KG1 (cell line): Measurements from ENCODE around the gene DRGX.

Source experiments
- DNase-seq: peaks from one replicate; lab custom pipeline; 2025; lab: John Stamatoyannopoulos, UW

DRGX gene

DNA sequence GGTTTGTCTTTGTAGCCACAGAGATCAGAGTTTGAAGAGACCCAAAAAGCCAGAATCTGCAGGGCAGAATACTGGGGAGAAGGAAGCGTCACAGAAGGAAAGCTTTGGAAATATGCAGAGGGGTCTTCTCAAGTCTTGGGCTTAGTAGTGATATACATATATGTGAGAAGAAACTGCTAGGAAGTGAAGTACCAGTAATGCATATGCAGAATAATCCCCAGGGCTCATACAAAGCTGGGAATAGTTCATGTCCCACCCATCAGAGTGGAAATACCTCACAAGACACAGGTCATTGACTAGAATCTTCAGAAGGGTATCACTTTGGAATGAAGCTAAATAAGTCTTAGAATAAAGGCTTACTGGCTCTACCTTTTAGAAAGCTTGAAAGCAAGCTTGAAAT is 57.3 kb downstream of the DRGX start:
- DNase-seq = no peak

DNA sequence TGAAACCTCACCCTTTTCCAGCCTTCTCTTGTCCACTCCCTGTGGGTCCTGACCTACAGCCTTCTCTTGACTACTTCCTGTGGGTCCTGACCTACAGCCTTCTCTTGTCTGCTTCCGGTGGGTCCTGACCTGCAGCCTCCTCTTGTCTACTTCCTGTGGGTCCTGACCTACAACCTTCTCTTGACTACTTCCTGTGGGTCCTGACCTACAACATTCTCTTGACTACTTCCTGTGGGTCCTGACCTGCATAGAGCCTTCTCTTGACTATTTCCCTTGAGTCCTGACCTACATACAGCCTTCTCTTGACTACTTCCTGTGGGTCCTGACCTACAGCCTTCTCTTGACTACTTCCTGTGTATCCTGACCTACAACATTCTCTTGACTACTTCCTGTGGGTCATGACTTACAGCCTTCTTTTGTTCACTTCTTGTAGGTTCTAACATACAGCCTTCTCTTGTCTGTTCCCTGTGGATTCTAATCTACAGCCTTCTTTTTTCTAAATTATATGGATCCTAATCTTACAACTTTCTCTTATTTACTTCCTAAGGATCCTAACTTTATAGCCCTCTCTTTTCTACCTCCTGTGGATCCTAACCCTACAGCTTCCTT is 60.4 kb downstream of the DRGX start:
- no peak for DNase-seq

DNA sequence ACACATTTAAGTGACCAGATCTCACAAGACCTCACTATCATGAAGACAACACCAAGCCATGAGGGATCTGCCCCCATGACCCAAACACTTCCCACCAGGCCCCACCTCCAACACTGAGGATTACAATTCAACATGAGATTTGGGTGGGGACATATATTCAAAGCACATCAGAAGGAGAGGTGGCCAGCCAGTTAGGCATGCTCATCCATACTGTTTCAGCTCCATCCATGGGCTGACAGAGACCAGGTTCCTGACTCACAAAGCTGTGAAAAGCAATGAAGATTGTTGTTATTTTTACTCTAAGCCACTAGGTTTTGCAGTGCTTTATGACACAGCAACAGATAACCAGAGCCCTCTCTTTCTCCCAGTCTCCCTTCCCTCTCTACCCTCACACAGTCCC is 60.9 kb downstream of the DRGX start:
- DNase-seq = no peak

DNA sequence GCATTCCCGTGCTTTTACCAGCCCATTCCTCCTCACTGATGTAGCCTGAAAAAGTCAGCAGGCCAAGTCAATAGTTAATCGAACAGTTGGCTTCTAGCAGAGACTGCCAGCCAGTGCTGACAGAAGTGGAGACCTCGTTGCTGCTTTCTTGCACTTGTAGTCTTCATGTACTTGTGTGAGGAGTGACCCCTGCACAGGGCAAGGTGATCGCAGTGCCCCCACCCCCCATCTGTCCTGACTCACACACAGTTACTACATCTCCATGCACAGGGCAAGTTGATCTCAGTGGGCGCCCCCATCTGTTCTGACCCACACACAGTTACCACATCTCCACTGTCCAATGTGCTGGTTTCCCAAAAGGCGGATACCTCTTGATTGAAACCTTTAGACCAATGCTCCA is 62.7 kb downstream of the DRGX start:
- DNase-seq = no peak

- DNase-seq = no peak
Observed at GRCh38 chr10:49332768-49333167, 63.1 kb downstream of the DRGX start.

DNA sequence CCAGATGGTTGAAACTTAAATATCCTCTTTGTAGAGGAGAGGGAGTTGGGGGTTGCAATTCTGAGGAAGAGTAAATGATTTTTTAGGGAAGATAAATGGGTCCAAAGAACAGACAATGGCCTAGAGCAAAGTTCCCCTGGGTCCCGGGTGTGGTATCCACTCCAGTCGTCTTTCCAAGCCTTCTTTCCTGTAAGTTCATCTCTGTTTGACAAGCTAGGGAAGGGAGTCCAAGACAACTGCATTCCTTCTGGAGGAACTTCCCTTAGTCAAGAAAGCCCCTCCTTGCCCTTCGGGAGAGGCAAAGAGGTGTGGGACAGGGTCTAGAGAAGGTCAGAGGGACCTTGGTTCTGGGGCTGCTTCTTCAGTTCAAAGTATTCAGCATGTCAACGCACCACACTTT is 63.6 kb downstream of the DRGX start:
- DNase-seq = no peak

DNA sequence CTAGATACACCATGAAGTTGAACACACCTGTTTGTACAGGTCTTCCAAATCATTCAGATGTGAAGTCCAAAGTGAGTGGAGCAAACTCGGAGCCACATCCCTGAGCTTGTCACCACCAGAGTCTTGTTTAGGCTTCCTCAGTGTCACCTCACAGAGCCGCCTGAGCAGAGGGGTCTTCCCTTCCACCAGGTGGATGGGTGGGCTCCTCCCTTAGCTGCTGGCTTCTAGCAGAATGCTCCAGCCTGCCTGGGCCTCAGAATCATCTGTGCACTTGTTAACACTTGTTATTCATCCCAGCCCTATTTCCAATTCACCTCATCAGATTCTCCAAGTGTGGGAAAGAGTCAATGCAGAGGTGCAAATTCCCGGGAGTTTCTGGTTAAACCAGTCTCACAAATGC is 64.5 kb downstream of the DRGX start:
- DNase-seq = no peak

DNA sequence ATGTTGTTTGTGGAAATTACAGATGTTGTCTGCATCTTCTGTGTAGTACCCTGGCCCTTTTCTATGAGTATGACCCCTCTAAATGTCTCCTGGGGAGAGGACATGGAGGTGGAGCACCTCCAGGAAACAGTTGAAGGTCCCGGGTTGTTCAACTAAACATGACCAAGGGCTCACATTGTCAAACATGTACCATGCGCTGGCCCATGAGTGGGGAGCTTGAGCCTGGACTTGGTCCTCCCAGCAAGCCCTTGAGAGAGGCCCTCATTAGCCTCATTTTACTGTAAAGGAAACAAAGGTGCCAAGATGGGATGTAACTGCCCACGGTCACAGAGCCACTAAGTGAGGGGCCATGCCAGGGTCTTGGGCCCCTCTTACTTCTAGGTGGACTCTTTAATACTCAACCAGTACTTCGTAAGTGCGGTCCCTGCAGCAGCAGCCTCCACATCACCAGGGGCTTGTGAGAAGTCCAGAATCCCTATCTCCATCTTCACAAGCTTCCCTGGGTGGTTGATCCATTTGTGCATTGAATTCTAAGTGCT is 65.7 kb downstream of the DRGX start:
- no peak for DNase-seq

- no peak for DNase-seq
Observed at GRCh38 chr10:49329146-49329505, 66.8 kb downstream of the DRGX start.

DNA sequence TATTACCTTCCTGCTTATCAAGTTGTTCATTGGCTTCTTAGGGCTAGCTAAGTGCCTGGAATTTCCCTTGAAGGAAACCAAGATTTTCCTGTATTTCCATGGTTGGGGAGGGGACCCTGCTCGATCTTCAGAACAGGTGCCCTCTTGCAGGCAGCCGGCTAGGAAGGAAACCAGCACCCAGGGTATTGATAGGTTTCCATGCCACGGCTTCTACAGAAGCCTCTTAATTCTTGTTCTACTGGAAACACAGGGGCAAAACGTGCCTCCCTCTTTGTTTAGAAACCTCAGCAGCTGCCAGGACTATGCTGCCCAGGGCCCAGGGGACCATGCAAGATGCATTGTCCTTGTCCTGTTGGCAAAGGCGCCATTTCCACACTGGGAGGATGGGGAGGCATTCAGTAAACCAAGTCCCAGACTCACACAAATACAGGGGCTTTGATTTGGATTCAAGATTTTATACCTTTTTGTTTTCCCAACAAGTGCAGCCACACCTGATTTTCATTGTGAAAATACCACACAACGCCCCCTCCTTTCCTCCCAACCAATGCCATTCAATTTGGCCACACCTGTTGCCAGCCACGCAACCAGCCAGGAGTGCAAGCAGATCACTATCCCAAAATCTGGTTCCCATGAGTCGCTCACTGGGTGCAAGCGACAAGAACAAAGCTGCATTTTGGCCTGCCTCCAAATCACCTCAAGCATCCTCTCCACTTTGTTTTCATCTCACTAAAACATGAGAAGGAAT is 67.3 kb downstream of the DRGX start:
- DNase-seq = no peak

DNA sequence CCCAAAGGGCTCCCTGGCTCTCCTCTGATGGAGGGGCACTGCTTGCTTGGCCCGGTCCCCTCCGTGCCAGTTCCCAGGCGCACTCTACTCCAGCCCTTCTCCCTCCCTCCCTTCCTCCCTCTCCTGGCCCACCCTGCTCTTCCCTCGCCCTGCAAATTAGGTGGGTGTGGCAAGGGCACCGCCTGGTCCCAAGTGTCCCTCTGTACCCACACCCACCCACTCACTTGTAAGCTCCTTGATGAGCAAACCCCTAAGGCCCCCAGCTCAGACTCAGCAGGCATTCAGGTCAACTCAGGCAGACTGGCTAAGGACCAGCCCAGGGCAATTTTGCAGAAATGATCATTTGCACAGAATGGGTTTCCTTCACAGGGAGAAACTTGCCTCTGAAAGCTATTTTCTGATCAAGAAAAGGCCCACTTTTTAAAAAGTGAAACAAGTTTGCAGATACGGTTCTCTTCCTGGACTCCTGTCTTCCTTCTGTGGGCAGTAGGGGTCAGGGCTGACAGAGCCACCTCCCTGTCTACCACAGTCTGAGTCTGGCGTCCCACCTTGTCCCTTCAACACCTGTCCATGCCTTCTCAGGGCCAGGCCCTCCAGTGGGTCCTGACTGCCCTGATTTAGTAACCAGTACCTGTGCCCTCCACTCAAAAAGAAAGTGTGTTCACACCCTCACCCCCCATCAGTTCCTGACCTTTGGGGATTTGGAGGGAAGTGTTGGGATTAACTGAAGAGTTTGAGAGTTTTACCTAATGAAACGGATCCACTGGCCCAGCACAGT is 68.7 kb downstream of the DRGX start:
- no peak for DNase-seq

GRCh38 chr10:49325916-49326783 is 69.7 kb downstream of the DRGX start:
- DNase-seq = no peak

DNA sequence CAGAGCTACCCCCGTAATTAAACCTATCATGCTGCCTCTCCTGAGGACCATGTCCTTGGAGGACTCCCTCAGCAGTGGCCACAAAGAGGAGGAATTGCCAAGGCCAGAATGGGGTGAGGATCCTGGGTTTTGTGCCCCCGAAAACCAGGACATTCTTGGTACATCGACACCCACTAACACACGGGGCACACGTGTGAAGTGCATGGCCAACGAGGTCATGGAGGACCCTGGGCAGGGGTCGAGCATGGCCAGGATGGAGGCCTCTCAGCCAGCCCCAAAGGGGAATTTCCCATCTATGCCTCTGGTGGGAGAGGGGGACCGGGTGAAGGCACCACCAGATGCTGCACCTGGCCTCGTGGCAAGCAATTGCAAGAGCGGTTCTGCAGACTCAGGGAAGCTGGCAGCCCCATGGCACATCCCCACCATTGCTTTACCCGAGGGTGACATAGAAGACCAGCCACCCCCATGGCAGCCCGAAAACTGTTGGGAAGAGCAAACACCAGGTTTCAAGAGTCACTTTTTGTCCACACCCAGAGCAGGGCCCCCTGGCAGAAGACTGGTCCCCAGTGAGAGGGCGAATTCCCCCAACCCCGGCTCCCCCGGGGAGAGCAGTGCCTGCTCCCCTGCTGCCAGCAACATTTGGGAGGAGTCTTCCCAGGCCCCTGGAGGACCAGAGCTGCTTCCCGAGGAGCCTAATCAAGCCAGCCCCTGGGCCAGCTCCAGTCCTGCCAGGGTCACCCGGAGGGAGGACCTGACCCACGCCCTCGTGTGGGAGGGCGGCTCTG is 70.6 kb downstream of the DRGX start:
- DNase-seq = no peak

DNA sequence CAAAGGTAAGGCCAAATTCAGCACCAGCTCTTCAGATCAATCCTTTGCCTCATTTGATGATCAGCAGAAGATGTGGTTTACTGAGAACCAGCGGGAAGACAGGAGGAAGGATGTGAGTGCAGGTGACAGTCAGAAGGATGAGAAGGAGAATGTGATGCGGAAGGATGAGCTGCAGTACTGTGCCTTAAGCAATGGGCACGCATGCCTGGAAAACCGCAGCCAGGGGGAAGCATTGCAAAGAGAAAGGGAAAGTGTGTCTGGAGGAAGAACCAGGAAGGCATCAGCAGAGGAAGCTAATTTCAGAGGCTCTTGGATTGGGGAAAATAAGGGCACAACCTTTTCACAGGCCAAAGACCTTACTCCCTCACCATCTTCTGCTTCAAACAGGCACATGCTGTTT is 71.2 kb downstream of the DRGX start:
- no peak for DNase-seq

DNA sequence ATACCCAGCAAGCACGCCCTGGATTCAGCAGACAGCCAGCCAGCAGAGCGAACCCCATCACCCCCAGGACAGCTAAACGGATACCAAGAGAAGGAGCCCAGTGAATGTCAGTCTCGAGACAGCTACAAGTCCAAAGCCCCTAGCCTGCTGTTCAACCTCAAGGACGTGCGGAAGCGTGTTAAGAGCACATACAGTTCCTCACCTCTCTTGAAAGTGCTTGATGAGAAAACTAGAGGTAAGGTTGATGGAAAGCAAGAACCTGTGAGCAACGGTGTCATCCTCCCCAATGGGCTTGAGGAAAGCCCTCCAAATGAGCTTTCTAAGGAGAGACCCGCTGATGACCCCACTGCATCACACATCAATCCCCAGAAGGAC is 72.0 kb downstream of the DRGX start:
- DNase-seq = no peak

DNA sequence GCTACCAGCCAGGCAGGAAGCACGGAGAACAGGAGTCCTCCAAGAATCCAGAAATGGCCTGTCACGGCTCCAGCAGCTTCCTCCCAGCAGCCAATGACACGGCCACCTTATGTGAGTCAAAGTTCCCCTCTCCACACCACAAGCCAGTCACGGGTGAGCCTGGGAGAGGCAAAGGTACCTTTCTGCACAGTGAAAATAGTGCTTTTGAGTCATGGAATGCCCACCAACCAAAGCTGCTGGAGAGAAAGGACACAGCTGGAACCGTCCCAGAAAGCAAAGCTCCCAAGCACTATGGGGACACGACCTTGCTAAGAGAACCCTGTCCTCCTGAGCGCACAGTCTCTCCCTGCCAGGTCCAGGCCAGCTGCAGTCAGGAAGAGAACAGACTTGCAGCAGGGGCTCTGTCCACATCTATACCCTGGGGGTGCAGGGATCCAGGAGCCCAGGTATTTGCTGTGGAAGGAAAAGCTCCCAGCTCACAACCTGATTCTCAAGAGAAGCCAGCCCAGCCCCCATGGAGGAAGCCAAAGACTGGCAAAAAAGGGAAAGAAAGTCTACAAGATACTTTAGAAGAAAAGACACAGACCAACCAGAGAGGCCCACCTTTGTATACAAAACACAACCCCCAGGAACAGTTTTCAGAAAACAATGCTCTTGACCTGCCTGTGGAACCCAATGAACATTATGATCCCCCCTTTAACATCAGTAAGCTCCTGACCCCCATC is 72.6 kb downstream of the DRGX start:
- DNase-seq = no peak

DNA sequence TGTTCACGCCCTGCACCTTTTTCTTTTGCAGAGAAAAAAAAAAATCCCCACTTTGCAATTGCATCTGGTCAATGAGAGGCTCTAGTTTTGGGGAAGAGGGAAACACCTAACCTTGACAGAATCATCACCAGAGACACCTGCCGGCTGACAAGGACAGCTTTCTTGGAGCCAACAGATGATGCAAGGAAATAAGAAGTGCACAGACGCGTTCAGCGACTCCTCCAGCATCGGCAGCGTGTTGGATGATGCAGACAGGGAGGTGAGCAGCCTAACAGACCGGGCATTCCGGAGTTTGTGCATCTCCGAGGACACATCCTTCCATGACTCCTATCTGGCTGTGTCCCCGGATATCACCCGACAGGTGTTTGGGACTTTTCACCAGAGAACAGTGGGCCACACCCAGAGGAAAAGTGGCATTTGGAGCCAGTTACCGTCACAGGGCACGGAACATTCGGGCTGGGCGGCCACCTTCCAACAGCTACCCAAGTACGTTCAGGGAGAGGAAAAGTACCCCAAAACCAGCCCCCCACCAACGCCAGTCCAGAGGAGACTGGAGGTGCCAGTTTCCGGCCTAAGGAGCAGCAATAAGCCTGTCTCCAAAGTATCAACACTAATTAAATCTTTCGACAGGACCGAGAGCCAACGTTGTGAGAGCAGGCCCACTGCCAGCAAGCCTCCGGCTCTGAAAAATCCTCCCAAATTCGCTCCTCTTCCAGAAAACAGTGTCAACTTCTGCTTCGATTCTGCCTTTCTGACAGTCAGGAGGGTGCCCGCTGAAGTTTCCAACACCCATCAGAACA is 73.3 kb downstream of the DRGX start:
- DNase-seq = no peak

- no peak for DNase-seq
Observed at GRCh38 chr10:49321021-49321420, 74.9 kb downstream of the DRGX start.

GRCh38 chr10:49320191-49320590 is 75.7 kb downstream of the DRGX start:
- DNase-seq = no peak

DNA sequence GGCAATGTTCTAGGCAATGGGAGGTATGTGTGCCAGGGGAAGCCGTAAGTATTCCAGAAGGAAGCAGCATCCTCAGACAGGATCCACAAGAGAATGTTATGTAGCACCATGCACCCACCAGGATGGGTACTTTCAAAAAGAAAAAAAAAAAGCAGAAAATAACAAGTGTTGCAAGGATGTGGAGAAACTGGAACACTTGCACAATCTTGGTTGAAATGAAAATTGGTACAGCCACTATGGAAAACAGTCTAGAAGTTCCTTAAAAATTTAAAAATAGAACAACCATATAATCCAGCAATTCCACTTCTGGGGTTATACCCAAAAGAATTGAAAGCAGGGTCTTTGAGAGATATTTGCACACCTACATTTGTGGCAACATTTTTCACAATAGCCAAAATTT is 76.7 kb downstream of the DRGX start:
- no peak for DNase-seq
